Glomerular visceral epithelial cell (primary cell): Measurements from ENCODE around the gene GIT2.
"Not testable (repeated sequence)": the region's sequence is repeated elsewhere in the genome, so short reads cannot be mapped to it uniquely, and the experiment has no call there.

Source experiments
- DNase-seq: peaks from one replicate; pipeline ENCODE4 v3.0.0-alpha.2; 2016; ENCODE audit errors: extremely low spot score

GIT2 gene

GRCh38 chr12:109920261-109920780 is 75.8 kb downstream of the GIT2 start:
- DNase-seq, result no peak

- DNase-seq, result no peak
These were observed 76.7 kb downstream of the GIT2 start for GRCh38 chr12:109919456-109919855.

DNA sequence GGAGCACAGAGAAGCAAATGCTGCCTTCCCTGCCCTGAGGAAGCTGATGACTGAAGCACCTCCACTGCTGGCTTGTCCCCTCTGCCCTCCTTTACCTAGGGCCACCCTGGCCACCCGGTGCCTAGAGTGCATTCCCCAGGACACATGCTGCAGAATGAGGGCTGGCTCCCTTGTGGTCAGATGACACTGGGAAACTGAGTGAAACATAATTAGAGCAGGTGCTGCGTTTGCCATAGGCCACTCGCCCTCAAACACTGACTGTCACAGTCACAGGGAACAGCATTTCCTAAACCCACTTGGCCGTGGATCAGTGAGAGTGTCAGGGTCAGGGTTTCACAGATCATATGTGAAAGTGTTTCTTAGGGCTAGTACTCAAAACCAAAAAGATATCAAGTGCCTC is 80.1 kb downstream of the GIT2 start:
- no peak for DNase-seq

GRCh38 chr12:109915171-109916040 is 80.8 kb downstream of the GIT2 start:
- no peak for DNase-seq

DNA sequence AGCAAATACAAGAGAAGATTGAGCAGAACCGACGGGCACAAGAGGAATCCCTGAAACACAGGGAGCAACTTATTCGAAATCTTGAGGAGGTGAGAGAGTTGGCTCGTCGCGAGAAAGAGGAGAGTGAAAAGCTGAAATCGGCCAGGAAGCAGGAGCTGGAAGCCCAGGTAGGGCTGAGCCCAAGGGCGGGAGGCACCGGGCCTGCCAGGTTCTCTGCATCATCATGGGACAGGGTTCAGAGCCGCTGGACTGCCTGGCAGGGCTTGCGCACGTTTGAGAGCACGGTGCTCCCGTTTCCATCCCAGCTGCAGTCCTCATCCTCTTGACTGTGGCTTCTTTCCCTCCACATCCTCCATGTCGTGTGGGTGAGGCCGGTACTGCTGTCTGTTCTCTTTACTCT is 81.7 kb downstream of the GIT2 start:
- no peak for DNase-seq

- DNase-seq, result no peak
These were observed 83.3 kb downstream of the GIT2 start for GRCh38 chr12:109912855-109913321.

- no peak for DNase-seq
These were observed 85.2 kb downstream of the GIT2 start for GRCh38 chr12:109910969-109911348.

DNA sequence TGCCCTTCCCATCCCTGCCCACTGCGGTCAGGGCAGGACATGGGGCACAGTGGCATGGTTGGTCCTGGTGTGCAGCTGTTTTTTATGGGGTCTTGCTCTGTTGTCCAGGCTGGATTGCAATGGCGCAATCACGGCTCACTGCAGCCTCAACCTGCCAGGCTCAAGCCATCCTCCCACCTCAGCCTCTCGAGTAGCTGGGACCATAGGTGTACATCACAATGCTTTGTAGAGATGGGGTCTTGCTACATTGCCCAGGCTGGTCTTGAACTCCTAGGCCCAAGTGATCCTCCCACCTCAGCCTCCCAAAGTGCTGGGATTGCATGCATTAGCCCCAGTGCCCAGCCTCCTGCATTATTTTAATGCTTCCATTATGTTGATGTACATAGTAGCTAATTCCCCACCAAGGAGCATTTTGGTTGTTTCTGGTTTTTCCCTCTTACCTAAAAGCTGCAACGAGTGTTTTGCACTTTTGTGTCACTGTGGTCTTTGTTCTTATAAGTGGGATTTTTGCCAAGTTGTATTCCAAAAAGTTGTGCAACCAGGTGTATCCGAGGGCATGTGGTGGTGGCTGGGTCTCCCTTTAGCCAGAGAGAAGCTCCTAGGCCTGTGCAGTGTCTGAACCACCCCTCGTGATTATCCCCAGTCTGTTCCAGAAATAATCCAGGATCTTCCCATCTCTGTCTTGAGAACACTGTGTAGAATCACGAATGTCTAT is 85.8 kb downstream of the GIT2 start:
- no peak for DNase-seq

DNA sequence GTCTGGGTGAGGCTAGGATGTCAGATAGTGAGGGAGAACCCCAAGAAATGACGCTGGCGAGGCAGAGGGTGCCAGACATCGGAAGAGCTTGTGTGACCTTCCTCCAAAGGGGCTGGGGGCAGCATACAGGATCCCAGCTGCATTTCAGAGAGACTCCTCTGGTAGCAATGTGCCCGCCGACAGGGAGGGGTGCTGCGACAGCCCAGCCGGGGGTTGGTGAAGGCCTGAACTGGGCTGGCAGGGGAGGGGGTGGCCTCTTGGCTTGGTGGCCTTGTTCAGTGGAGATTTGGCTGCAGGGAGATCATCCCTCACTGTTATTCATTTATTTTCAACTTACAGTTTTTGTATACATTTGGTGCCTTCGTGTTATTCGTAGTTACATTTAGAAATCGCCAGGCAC is 90.9 kb downstream of the GIT2 start:
- DNase-seq, result no peak

GRCh38 chr12:109902891-109903418 is 93.2 kb downstream of the GIT2 start:
- no peak for DNase-seq

GRCh38 chr12:109900752-109901580 is 95.2 kb downstream of the GIT2 start:
- no peak for DNase-seq

DNA sequence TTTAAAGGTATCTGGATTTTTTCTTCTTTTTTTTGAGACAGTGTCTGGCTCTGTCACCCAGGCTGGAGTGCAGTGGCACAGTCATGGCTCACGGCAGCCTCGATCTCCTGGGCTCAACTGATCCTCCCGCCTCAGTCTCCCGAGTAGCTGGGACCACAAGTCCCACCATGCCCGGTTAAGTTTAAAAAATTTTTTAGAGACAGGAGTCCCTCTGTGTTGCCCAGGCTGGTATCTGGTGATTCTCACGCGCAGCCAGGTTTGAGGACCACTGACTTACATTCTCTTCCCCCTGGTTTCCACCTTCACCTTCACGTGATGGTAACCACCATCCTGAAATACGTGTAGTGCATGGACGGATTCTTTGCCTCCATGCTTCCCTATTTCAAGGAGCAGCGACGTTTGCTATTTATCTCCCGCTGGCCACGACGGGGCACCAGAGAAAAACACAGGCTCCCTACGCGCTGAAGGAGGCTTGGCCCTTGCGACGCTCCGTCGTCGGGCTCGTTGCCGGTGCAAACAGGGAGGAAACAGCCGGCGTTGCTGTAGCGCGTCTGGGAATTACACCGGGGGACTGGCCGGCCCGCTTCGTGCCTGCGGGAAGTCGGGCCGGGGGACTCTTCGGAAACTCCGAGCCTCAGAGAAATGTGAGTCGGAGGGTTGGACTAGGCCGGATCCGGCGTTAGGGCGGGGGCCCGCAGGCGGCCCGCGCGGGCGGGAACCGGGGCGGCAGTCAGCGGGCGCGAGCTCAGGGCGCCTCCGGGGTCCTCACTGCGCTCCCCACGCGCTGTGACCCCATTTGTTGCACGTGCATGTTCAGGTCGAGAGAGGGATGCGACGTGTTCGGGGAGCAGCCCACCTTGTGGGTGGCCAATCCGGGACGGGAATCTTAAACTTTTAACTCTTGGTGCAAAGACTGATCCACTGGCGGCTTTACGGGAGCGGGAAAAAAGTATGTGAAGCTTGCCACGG is 96.1 kb downstream of the GIT2 start, which contains the start of gene TCHP:
TSS of gene TCHP (plus strand) at position 492 of the 969 bp plus-strand sequence. CDS start 2,753 bp downstream, outside the sequence.
- DNase-seq, result peak; percentile 78

DNA sequence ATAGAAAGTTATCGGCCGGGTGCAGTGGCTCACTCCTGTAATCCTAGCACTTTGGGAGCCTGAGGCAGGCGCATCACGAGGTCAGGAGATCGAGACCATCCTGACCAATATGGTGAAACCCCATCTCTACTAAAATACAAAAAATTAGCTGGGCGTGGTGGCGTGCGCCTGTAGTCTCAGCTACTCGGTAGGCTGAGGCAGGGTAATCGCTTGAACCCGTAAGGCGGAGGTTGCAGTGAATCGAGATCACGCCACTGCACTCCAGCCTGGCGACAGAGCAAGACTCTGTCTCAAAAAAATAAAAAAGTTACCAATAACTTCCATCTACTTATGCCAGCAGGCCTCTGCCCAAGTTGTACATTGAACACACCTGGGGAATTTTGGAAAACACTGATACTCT is 96.8 kb downstream of the GIT2 start:
- DNase-seq, result not testable (repeated sequence)

DNA sequence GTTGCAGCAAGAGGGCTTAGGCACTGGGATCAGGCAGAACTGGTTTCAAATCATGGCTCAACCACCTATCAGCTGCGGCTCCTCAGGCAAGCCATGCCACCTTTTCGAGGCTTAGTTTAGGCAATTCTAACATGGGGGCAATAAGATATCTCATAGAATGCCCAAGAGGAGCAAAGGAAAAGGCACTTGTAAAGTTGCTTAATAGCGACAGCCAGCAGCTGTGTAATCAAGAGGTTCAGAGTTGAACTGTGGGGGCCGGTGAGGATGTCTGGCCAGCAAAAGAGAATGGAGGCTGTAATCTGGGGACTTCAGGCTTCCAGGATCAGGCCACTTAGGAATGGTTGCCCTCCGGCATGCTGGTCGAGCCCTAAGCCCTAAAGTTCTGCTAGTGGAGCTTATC is 99.1 kb downstream of the GIT2 start:
- no peak for DNase-seq

DNA sequence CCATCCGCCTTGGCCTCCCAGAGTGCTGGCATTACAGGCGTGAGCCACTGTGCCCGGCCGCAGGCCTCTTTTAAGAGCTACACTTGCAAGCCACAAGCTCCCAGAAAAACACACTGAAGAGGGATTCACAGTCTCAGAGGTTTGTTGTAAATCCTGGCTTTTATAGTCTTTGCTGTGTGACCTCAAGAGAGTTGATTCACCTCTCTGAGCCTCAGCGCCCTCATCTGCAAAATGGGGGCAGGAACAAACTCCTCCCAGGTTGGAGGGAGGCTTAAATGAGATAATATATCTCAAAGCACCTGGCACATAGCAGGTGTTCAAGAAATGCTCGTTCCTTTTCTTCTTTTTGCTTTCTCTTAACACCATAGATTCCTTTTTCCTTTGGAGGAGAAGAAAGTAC is 100.0 kb downstream of the GIT2 start:
- no peak for DNase-seq

DNA sequence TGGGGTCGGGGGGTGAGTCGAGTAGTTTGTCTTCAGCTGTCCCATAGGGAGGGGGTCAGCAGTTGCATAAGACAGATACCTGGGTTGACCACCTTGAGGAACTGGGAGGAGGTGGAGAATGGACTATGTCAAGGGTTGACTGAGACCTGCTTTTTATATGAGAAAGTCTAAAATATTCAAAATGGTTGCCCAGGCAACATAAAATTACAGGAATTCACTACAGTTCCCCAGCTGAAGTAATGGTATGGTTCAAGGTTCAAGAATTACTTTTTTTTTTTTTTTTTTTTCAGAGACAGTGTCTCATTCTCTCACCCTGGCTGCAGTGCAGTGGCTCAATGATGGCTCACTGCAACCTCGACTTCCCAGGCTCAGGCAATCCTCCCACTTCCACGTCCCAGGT is 101.2 kb downstream of the GIT2 start:
- DNase-seq, result no peak

GRCh38 chr12:109893261-109893995 is 102.7 kb downstream of the GIT2 start:
- no peak for DNase-seq

DNA sequence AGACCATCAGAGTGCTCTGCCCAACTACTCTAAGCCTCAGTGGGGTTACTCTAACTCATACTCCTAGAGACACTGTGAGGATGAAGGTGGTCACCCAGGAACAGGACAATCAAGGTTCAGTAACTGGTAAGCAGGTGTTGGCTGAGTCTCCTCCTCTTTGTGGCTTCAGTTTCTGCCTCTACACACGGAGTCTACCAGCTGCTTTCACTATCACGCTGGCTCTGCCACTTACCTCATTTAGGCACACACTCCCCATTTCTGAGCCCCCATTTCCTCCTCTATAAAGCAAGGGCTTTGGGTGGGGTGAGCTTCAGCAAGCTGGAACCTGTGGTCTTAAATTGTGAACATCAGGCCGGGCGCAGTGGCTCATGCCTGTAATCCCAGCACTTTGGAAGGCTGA is 103.4 kb downstream of the GIT2 start:
- DNase-seq, result no peak

DNA sequence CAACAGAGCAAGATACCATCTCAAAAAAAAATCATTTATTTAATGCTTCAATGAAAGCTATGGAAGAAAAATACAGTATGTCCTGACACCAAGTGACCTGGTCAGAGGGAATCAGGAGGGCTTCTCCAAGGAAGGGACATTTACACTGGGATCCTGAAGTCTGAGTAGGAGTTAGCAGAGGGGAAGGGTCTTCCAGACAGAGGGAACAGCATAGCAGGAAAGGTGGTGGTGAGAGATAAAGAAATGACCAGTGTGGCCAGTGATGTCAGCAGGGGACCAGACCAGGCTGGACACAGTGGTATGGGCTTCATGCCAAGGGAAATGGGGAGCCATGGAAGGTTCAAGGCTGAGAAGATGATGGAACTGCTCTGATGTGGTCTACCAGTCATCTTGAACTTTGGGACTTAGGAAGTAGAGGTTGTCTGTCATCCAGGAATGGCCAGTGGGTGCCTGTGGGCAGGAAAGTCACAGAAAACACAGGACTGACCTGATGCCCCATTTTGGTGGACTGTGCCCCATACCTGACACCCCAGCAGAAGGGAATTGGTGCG is 103.9 kb downstream of the GIT2 start:
- no peak for DNase-seq
